HEK293 (cell line): ENCODE data around the gene RAB5A.

Experiments used
- BCL6B ChIP-seq: fragments of 450-650 bp; formaldehyde crosslinking; IDR thresholded peaks from 2 replicates; pipeline ENCODE4 v1.5.1; 2017; ENCODE audit warnings: missing biosample characterization, missing genetic modification characterization
- CTCF ChIP-seq: fragments of 450-650 bp; formaldehyde crosslinking; IDR thresholded peaks from 2 replicates; pipeline ENCODE4 v1.5.1; 2016; ENCODE audit warnings: missing biosample characterization, missing genetic modification characterization
- KLF16 ChIP-seq: fragments of 450-650 bp; formaldehyde crosslinking; IDR thresholded peaks from 2 replicates; pipeline ENCODE4 v1.5.1; 2017; ENCODE audit warnings: missing biosample characterization, missing genetic modification characterization
- MYNN ChIP-seq: fragments of 450-650 bp; formaldehyde crosslinking; IDR thresholded peaks from 2 replicates; pipeline ENCODE4 v1.5.1; 2016; ENCODE audit warnings: missing biosample characterization, missing genetic modification characterization, borderline replicate concordance
- REPIN1 ChIP-seq: fragments of 450-650 bp; formaldehyde crosslinking; IDR thresholded peaks from 2 replicates; pipeline ENCODE4 v1.5.1; 2017; ENCODE audit warnings: missing biosample characterization, missing genetic modification characterization, low read depth
- REST ChIP-seq: fragments of 450-650 bp; formaldehyde crosslinking; IDR thresholded peaks from 2 replicates; pipeline ENCODE4 v1.5.1; 2016; ENCODE audit warnings: missing biosample characterization, missing genetic modification characterization
- ZFP37 ChIP-seq: fragments of 450-650 bp; formaldehyde crosslinking; IDR thresholded peaks from 2 replicates; pipeline ENCODE4 v1.5.1; 2016; ENCODE audit warnings: missing biosample characterization, missing genetic modification characterization
- ZNF292 ChIP-seq: fragments of 450-650 bp; formaldehyde crosslinking; IDR thresholded peaks from 2 replicates; pipeline ENCODE4 v1.5.1; 2016; ENCODE audit warnings: low read depth, missing biosample characterization, missing genetic modification characterization, borderline replicate concordance
- ZNF530 ChIP-seq: fragments of 450-650 bp; formaldehyde crosslinking; IDR thresholded peaks from 2 replicates; pipeline ENCODE4 v1.5.1; 2016; ENCODE audit warnings: low read depth, missing biosample characterization, missing genetic modification characterization
- ZNF704 ChIP-seq: fragments of 450-650 bp; formaldehyde crosslinking; IDR thresholded peaks from 2 replicates; pipeline ENCODE4 v1.5.1; 2016; ENCODE audit warnings: missing biosample characterization, missing genetic modification characterization

DNA sequence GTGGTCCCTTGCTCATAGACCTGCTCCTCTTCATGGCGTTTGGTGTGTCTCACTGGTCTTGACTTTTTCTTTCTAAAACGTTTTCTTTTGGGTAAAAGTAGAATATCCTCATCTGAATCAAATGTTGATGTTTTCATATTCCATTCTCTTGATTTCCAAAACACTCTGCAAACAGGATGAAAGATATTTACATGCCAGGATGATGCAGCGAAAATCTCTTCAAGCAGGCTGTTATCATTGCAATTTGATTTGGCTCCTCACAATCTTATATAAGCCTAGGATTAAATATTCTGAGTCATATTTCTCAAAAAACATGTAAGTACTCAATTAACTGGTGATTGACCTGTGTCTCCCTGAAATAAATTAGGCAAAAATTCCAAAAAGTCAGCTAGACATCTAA lies 55.0 kb downstream of the RAB5A start:
- TF ChIP-seq REST (tag by site-specific recombination) = no peak
- TF ChIP-seq MYNN (tag by site-specific recombination) = no peak
- TF ChIP-seq CTCF = no peak
- no peak for TF ChIP-seq ZNF530 (tag by site-specific recombination)
- TF ChIP-seq BCL6B (tag by site-specific recombination) = no peak
- TF ChIP-seq REPIN1 (tag by site-specific recombination) = no peak
- no peak for TF ChIP-seq ZNF292 (tag by site-specific recombination)
- TF ChIP-seq ZNF704 (tag by site-specific recombination) = no peak
- TF ChIP-seq ZFP37 (tag by site-specific recombination) = no peak
- TF ChIP-seq KLF16 = no peak
